Calu3 (cell line): ENCODE measurements around the gene TECPR2. TPM values are rescaled to one million over a fixed set of nuclear protein-coding genes. Genes with fewer than 3 reads are reported as not detected.

Source experiments
- BruUV-seq: library from RNA; stranded (reverse); fragments of 400-500 nt; replicated peaks from 2 replicates; lab custom pipeline; 2021; lab: Mats Ljungman, UMichigan
- CTCF ChIA-PET: fragments of 300-600 bp; sonication (Branson Sonifier 250); formaldehyde crosslinking; loops from one replicate; lab custom pipeline; 2022; ENCODE audit warnings: antibody characterized with exemption; lab: Charles Lee
- DNase-seq: peaks from one replicate; pipeline ENCODE4 v3.0.0; 2022
- H3K27ac Mint-ChIP-seq: one replicate; pipeline ENCODE4 v1.8.0; 2022; ENCODE audit warnings: mixed read lengths; ENCODE audit not compliant: unreplicated experiment
- H3K27me3 Mint-ChIP-seq: one replicate; pipeline ENCODE4 v1.8.0; 2022; ENCODE audit warnings: mixed read lengths; ENCODE audit not compliant: unreplicated experiment
- H3K36me3 Mint-ChIP-seq: one replicate; pipeline ENCODE4 v1.8.0; 2022; ENCODE audit warnings: mild to moderate bottlenecking, moderate library complexity, mixed read lengths; ENCODE audit not compliant: insufficient read depth, unreplicated experiment
- H3K4me1 Mint-ChIP-seq: one replicate; pipeline ENCODE4 v1.8.0; 2022; ENCODE audit warnings: mild to moderate bottlenecking, low read depth, mixed read lengths; ENCODE audit not compliant: unreplicated experiment
- H3K4me3 Mint-ChIP-seq: one replicate; pipeline ENCODE4 v1.8.0; 2022; ENCODE audit warnings: mild to moderate bottlenecking, low read depth, moderate library complexity, mixed read lengths; ENCODE audit not compliant: unreplicated experiment
- H3K9me3 Mint-ChIP-seq: one replicate; pipeline ENCODE4 v1.8.0; 2022; ENCODE audit warnings: low read depth, mixed read lengths; ENCODE audit not compliant: unreplicated experiment
- CTCF ChIP-seq: fragments of 200-600 bp; IDR thresholded peaks from one replicate; pipeline ENCODE4 v1.8.0; 2022; ENCODE audit warnings: antibody characterized with exemption; ENCODE audit not compliant: unreplicated experiment
- intact Hi-C: fragments of 100-400 bp; cut with micrococcal nuclease; formaldehyde crosslinking; loops from one replicate; pipeline ENCODE4 v1.10.0; 2022; ENCODE audit not compliant: unreplicated experiment
- total RNA-seq: library from RNA; stranded (reverse); gene quantifications from 2 replicates; pipeline ENCODE4 v1.2.3, GENCODE V29; 2022

TECPR2 gene
- total RNA-seq, 1 experiment from 2014 or later = 21.7 TPM

DNA sequence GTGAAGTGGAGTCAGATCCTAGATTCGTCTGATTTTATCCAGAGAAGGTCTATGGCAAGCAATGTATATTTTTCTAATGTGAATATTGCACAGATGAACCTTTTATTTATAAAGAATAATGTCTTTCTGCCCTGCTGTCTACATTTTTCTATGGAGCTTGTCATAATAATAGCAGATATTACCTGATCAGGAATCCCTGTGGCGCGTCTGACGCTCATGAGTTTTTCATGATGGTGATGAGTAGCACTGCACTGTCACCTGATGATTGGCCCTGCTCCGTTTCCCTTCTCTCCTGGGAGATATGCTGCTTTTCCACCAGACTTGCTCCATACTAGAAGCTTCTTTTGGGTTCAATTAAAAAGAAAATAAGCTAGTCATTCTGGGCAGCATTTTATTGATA, 20.5 kb upstream of the TECPR2 start:
- intact Hi-C loops = no loop called here
- no peaks in the 10 kb centered on the region for H3K4me1 Mint-ChIP-seq
- CTCF ChIA-PET = no interaction called here
- TF ChIP-seq CTCF = no peak
- H3K36me3 Mint-ChIP-seq = peaks cover 36% of the 10 kb centered on the region
- no TSS peak for BruUV-seq
- no peak overlapping the region for H3K4me3 Mint-ChIP-seq
- no peaks in the 10 kb centered on the region for H3K27me3 Mint-ChIP-seq
- H3K9me3 Mint-ChIP-seq = no peaks in the 10 kb centered on the region
- DNase-seq = no peak
- no peak overlapping the region for H3K27ac Mint-ChIP-seq

DNA sequence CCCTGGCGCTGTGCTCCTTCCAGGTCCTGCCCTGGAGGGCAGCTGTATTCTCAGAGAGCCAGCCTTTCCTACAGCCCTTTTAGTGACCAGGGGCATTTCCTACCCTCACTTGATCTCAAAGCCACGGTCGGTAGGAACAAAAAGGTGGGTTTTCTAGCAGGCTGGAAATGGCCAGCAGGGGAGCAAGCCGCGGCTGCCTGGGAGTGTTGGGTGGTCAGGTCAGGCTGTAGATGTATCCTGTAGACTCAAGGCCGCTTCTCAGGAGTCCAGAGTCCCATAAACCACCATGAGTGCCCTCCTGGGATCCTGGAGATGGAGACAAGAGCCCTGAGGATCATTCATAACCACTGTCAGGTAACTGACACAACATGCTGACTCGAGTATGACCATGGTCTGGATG, 18.7 kb upstream of the TECPR2 start:
- CTCF ChIA-PET = no interaction called here
- intact Hi-C loops = no loop called here
- no TSS peak for BruUV-seq
- TF ChIP-seq CTCF = no peak
- no peaks in the 10 kb centered on the region for H3K4me1 Mint-ChIP-seq
- DNase-seq = no peak
- H3K9me3 Mint-ChIP-seq = no peaks in the 10 kb centered on the region
- H3K27ac Mint-ChIP-seq = no peak overlapping the region
- H3K36me3 Mint-ChIP-seq = peaks cover 30% of the 10 kb centered on the region
- H3K27me3 Mint-ChIP-seq = no peaks in the 10 kb centered on the region
- H3K4me3 Mint-ChIP-seq = no peak overlapping the region

DNA sequence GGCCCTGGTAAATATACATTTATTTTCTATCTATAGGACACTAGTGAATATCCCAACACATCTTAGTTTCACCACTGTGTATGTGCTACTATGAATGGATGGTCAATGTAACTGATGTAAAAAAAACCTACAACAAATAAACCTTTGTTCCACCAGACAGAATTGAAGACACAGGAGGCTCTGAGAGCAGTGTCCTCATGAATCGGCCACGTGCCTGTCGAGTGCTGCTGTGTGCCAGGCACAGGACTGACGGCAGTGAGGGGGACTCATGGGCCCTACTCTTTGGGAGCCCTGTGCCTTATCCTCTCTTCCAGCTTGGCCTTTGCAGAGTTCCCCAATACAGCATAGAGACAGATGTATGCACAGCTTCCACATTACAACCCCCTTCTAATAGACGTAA, 18.3 kb upstream of the TECPR2 start:
- intact Hi-C loops = no loop called here

DNA sequence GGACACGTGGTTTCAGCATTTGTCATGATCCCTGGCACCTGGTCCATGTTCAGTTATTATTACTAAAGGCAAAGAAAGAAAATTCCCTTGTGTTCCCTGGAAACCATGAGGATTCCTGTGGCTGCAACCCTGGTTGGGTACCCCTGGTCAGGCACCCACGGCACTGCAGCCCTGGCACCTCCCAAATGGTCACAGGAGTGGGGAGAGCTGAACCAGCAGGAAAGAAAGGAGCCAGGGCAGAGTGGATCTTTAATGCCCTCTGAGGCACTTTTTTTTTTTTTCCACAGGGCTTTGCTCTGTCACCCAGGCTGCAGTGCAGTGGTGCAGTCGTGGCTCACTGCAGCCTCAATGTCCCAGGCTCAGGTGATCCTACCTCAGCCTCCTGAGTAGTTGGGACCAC, 17.5 kb upstream of the TECPR2 start:
- H3K27ac Mint-ChIP-seq = no peak overlapping the region
- H3K9me3 Mint-ChIP-seq = no peaks in the 10 kb centered on the region
- no TSS peak for BruUV-seq
- no peak for DNase-seq
- CTCF ChIA-PET = no interaction called here
- no peaks in the 10 kb centered on the region for H3K27me3 Mint-ChIP-seq
- no peak overlapping the region for H3K4me3 Mint-ChIP-seq
- peaks cover 30% of the 10 kb centered on the region for H3K36me3 Mint-ChIP-seq
- intact Hi-C loops = no loop called here
- H3K4me1 Mint-ChIP-seq = no peaks in the 10 kb centered on the region
- no peak for TF ChIP-seq CTCF

More for the DNA sequence above, 18.3 kb upstream of the TECPR2 start:
- Mint-ChIP-seq H3K4me3 (no peak overlapping the region), H3K4me1 (no peaks in the 10 kb centered on the region), H3K27me3 (no peaks in the 10 kb centered on the region), H3K9me3 (no peaks in the 10 kb centered on the region), H3K36me3 (peaks cover 30% of the 10 kb centered on the region), H3K27ac (no peak overlapping the region)
- no peak for DNase-seq
- TF ChIP-seq CTCF = no peak
- CTCF ChIA-PET = no interaction called here
- no TSS peak for BruUV-seq

DNA sequence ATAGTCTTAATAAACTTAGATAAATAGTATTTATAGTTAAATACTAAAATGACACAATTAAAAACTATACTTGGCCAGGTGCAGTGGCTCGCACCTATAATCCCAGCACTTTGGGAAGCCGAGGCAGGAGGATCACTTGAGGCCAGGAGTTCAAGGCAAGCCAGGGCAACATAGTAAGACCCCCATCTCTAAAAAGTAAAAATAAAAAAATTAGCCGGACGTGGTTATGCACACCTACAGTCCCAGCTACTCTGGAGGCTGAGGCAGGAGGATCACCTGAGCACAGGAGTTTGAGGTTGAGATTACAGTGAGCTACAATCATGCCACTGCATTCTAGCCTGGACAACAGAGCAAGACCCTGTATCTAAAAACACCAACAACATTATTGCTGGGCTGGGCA, 16.1 kb upstream of the TECPR2 start:
- BruUV-seq = no TSS peak

More for the DNA sequence above, 16.1 kb upstream of the TECPR2 start:
- no peak for TF ChIP-seq CTCF
- H3K9me3 Mint-ChIP-seq = no peaks in the 10 kb centered on the region
- CTCF ChIA-PET = no interaction called here
- intact Hi-C loops = no loop called here
- peaks cover 35% of the 10 kb centered on the region for H3K36me3 Mint-ChIP-seq
- no peak overlapping the region for H3K27ac Mint-ChIP-seq
- no peak overlapping the region for H3K4me3 Mint-ChIP-seq
- DNase-seq = no peak
- H3K4me1 Mint-ChIP-seq = no peaks in the 10 kb centered on the region
- no peaks in the 10 kb centered on the region for H3K27me3 Mint-ChIP-seq
